GM20431 (cell line): ENCODE data around the gene ALKBH2.

Experiments used
- in situ Hi-C: fragments of 300-500 bp; cut with MseI, MboI; formaldehyde crosslinking; loops from one replicate; pipeline ENCODE4 v1.15.0; 2020; ENCODE audit warnings: low sequenced_read_pairs; ENCODE audit not compliant: unreplicated experiment

ALKBH2 gene

DNA sequence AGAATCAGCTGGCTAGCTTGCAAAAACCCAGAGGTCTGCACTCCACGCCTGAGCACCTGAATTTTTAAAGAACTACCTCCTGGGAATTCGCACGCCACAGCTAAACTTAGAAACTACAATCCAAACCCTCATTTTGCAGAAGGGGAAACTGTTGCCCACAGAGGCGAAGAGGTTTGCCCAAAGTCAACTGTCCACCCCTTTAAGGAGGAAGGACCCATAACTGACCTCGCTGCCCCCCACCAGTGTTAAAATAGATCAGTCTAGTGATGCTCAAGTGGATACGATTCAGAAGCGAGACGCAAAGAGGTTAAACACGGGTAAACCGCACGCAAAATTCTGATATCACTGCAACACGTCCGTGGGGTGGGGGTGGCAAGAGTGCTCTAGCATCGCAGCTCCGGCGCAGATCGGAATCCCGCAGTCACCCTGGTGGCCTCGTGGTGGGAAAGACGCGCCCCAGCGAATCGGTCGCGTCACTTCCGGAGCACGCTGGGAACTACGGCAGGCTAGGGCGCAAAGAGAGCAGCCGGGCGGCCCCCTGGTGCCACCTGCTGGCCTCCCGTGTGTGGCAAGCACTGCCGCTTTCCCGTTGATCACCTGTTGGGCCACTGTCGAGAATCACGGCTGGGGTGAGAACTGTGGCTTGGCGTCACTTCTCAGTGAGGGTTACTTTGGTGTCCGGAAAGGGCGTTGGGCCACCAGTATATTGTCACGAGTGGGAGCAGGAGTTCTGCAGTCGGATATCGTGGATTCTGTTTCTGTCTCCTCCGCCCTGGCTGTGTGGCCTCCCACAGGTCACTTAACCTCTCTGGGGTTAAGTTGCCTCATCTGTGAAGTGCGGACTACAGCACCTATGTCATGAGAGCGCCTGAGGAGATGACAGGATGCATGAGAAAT lies at the start of gene ALKBH2:
TSS of gene ALKBH2 (minus strand) at position 451 of the 897 bp plus-strand sequence. CDS start 686 bp downstream, outside the sequence.
- in situ Hi-C loops: no loop called here

DNA sequence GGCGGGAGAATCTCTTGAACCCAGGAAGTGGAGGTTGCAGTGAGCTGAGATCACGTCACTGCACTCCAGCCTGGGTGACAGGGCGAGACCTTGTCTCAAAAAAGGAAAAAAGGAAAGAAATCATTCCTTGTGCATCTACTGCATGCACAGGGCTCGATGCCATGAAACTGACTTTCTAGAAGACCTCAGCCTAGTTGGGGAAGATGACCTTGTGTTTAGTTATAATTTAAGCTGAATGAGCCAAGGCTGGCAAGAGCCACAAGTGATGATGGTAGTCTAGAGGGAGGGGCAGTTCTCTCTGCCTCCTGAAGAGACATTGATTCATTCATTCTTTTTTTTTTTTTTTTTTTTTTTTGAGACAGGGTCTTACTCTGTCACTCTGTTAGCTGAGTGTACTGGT lies 47.3 kb upstream of the ALKBH2 start:
- in situ Hi-C loops: loop anchor here (25.0 kb wide), 1 partner anchor 247 kb away; no protein-coding TSS in a partner anchor

DNA sequence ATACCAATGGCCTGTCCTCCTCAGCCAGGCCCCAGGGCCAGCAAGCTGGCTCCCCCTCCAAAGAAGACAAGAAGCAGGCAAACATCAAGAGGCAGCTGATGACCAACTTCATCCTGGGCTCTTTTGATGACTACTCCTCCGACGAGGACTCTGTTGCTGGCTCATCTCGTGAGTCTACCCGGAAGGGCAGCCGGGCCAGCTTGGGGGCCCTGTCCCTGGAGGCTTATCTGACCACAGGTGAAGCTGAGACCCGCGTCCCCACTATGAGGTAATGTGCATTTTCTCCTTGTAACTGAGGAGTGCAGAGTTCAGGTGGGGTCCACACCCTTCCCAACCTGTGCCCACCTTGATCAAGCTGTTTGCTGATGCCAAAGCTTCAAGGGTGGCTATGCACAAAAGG lies 46.5 kb upstream of the ALKBH2 start:
- in situ Hi-C loops: loop anchor here (25.0 kb wide), 1 partner anchor 248 kb away; no protein-coding TSS in a partner anchor

DNA sequence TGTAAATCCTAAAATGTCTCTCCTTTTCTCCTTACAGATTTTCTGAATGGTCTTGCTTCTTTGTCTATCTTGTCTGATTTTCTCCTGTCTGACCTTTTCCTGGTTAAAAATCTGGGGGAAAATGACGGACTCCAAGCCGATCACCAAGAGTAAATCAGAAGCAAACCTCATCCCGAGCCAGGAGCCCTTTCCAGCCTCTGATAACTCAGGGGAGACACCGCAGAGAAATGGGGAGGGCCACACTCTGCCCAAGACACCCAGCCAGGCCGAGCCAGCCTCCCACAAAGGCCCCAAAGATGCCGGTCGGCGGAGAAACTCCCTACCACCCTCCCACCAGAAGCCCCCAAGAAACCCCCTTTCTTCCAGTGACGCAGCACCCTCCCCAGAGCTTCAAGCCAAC lies 46.1 kb upstream of the ALKBH2 start:
- in situ Hi-C loops: loop anchor here (25.0 kb wide), 1 partner anchor 248 kb away; no protein-coding TSS in a partner anchor

DNA sequence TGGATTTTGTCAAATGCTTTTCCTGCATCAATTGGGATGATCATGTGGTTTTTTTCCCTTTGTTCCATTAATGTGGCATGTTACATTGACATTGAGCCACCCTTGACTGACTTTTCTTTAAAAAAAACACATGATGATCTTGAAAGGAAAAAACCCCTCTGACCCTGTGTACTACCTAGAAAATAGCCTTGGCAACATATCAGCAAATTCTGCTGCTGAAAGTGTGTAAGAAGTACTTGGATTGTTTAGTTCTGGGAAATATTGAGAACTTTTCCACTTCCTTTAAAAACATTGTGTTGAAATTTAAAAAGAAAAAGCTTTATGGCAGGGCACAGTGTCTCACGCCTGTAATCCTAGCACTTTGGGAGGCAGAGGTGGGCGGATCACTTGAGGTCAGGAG lies 43.8 kb upstream of the ALKBH2 start:
- in situ Hi-C loops: loop anchor here (25.0 kb wide), 1 partner anchor 250 kb away; no protein-coding TSS in a partner anchor

DNA sequence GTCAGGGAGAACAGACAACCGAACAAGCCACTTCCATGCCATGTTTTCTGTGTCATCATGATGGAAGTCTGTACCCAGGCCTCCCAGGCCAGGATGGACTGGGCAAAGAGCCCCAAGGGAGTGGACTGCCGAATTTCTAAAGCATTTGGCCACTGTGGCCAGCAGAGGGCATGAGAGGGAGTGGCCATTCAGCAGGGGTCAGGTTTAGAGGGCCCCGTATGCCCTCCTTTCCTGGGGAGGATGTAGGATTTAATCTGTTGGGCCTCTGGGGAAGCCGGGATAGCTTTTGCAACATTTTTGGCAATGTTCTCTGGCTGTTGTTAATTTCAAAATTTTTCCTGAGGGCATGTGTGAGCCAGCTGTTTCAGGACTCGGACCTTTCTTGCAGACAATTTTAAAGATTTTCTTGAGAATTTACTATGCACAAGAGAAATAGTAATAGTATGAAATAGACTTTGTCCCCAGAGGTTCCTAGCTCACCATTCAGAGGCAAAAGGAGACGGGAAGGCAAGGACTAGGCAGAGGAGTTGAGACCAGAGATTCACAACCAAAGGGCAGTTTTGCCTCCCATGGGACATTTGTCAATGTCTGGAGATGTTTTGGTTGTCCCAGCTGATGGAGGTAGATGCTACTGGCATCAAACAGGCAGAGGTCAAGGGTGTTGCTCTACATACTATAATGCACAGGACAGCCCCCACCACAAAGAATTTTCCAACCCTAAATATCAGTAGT lies 41.1 kb upstream of the ALKBH2 start:
- in situ Hi-C loops: loop anchor here (25.0 kb wide), 1 partner anchor 253 kb away; no protein-coding TSS in a partner anchor

DNA sequence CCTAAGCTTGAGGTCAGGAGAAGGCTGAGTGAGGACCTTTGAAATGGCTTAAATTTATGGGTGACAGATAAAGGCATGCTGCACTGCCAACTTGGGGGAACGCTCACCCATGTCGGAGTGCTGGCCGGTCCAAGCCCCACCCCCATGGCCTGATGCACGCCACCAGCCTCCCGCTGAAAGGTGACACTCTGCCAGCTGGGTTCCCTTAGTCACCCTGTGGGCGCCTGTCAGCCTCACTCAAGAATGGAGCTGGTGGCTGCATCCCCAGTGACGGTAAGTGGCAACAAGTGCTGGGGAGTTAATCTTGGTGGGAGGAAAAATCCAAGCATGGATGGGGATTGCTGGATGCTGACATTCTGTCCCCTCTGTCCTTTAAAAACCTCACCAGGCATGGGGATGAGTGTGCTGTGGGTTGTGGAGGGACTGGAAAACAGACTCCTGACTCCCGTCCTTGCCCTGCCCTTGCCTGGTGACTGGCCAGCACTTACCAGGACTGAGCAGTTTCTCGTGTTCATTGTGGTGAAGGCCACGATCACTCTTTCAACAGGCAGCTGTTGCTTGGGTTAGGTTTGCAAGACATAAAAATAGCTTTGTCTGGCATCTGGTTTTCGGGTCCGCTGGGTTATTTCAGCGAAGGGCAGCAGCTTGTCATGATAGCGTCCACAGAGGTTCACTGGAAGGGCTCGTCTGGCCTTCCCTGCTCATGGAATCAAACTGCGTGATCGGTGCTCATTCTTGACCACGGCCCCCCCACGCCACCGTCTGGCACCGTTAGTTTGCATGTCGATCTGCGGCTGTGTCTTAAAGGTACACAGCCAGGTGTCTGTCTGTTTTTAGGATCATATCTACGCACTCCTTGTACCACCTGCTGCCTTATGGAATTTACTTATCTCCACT lies 38.1 kb upstream of the ALKBH2 start:
- in situ Hi-C loops: loop anchor here (25.0 kb wide), 1 partner anchor 256 kb away; no protein-coding TSS in a partner anchor

DNA sequence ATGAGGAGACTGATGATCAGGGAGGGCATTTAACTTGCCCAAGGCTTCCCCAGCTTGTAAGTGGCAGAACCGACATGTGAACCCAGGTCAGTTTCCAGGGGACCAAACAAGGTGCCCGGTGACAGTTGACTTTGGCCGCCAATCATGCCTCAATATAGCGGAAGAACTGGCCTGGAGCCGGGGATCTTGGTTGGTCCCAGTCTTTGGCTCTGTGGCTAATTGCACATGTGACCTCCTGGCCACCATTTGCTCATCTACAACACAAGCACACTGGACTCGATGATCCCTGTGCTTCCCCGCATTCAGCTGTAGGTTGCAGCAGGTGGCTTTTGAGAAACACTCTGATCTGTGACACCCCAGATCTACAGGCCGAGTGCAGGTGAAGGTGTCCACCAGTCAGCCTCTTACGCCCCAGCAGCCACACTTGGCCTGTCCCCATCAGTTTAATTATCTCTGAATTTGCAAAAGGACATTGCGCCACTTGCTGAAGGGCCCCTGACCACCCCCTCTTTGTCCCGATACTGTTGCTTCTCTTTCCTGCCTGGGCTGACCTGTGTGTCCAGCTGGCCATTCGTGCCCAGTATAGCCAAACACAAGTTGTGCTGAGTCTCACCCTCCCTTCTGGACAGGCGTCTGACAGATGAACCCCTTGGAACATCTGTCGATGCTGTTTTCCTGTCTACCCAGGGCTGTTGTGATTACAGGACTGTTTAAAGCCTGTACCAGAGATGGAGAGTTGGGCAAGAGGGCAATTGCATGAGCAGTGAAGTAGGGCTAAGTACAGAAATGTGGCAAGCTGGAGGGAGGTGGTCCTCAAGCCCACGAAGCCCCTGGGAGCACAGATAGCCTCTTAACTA lies 37.3 kb upstream of the ALKBH2 start:
- in situ Hi-C loops: loop anchor here (25.0 kb wide), 1 partner anchor 257 kb away; no protein-coding TSS in a partner anchor

DNA sequence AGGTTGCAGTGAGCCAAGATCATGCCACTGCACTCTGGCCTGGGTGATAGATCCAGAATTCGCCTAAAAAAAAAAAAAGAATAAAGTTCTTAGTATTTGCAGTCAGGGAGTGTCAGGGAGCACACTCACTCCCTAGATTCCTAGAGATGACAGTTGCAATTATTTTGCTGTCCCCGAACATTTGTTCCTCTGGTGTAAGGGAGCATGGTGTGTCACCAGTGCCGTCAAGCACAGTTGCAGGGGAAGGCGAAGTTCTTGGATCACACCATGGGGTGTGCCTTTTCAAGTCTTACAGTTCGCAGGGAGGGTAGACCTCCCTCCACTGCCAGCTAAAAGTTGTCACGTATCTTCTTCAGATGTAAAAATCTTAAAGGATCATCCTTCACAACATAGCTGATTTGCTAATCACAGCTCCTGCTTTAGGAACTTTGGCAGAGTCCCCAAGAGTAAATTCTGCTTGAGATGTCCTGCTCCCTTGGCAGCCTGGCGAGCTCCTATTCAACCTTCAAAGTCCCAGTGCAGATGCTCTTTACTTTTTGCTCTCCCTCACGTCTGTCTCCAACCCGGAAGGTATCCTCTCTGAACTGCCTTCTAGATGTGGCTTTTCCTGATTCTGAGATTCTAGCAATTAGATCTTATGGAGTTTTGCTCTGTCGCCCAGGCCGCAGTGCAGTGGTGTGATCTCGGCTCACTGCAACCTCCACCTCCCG lies 34.4 kb upstream of the ALKBH2 start:
- in situ Hi-C loops: loop anchor here (25.0 kb wide), 1 partner anchor 260 kb away; no protein-coding TSS in a partner anchor

DNA sequence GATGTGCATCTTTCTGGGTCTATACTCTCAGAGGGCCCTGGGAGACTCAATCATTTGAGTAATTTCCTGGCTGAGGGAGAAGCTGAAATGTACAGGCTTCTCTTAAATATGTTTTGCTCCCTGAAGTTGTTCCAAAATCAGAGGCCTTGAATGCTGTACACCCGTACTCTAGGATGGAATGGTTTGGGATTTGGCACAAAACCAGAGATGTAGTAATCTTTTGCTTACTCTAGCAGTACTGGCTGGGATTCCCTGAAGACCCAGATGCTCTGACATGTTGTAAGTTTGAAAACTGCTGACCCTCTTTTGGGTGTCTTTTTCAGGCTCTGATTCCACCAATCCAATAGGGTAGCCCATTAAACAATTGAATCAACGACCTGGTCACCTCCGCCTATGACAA lies 33.5 kb upstream of the ALKBH2 start:
- in situ Hi-C loops: loop anchor here (25.0 kb wide), 1 partner anchor 261 kb away; no protein-coding TSS in a partner anchor

DNA sequence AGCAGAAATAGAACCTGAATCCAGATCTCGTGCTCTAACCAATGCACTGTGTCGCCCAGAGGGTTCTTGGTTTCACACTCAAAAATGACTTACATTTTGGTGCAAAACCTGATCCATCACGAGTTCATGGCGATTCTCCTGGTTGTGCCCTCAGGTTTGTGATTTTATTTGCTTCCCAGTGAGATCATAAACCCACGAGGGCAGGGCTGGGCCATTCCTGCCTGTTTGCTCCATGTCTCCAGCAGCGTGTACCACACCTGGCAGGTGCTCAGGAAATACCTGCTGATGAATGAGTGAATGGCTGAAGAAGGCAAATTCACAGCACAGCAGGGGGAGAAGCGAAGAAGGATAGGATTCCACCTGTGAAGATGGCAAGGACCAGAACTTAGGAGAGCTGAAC lies 32.5 kb upstream of the ALKBH2 start:
- in situ Hi-C loops: loop anchor here (25.0 kb wide), 1 partner anchor 262 kb away; no protein-coding TSS in a partner anchor

DNA sequence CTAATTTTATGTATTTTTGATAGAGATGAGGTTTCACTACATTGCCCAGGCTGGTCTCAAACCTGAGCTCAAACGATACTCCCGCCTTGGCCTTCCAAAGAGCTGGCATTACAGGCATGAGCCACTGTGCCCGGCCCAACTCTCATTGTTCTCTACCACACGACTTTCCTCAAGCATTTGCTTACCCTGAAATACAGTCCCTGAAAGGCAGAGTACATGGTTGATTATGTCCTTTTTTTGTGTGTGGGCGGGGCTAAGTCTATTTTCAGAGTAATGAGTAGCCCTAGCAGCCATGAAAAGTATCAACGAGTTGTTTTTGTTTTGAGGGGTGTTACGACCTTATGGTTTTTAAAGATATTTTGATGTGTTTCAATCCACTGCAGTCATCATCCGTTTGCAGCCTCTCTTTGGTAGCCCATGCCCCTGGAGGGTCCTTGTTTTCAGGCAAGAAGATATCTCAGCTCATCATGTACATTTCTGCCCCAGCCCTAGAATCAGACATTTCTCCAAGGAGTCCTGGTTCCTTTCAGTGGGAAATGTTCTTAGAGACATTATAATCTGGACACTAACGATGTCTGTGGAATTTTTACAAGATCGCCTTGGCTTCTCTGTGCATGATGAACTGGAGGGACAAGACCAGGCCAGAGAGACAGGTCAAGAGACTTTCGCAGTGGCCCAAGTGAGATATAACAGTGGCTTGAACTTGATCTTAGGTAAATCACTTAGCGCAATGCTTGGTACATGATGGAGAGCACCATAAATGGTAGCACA lies 31.8 kb upstream of the ALKBH2 start:
- in situ Hi-C loops: loop anchor here (25.0 kb wide), 1 partner anchor 262 kb away; no protein-coding TSS in a partner anchor

DNA sequence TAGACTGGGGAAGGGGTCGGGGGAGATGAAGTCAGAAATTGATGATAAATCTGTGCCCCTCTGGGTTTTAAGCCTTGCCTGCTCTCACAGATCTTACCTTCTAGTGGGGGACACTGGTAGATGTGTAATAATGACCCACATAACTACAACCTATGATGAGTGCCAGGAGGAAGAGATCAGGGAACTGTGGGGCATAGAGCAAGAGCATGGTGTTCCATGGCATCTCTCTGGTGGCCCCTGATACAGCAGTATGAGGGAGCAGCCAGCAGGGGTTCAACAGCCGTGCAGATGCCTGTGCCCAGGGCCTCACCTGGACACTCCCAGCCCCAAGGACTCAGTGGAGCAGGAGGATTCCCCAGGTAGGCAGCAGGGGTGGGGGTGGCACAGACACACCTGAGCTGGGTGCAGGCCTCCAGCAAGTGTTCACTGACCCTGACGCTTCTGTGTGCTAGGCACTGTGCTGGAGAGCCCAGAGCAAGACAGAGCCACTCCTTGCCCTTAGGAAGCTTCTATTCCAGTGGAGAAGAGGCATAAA lies 28.1 kb upstream of the ALKBH2 start:
- in situ Hi-C loops: no loop called here

DNA sequence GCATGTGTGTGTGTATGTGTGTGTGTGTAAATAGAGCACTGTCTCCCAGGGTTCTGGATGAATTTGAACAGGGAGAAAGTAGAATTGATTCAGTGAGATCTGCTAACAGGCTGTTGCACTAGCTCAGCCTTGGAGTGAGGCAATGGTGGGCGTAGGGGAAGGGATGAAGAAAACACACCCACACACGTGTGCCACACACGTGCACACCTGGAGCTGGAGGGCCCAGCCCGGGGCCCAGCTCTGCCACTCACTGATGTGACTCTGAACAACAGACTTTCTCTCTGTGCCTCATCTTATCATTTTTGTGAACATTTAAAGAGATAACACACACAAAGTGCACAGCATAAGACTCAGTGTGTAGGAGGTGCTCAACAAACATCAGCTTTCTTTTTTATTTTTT lies 27.3 kb upstream of the ALKBH2 start:
- in situ Hi-C loops: no loop called here

DNA sequence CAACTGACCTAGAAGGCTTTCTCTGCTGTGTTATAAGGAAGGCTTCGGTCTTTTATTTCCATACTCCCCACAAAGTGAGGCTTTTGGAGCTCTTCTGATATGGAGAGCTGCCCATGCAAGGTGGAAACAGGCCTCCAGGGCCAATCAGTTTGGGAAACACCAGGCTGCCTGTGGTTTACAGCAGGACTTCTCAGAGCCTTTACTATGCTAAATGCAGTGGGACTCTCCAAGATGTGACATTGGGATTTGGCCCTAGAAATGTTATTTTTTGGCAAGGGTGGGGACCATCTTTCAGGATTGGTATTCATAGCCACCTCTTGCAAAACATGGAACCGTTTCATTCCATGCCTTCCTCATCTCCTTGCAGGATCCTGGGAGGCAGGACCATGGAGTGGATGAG lies 26.8 kb upstream of the ALKBH2 start:
- in situ Hi-C loops: no loop called here

DNA sequence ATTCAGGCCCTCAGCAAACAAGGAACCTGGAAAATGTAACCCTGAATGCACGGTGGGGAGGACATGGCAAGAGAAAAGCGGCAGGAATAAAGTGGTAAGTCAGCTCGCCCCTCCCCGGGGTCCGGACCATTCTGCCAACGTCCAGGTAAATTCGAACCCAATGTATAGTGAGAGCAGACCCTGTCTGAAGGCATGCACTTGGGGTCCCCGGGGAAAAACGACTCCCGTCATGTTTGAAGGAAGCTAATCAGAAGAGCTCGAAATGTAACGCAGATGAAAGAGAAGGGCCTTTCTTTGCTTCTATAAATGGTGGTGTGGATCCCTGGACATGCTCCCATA lies 23.3 kb upstream of the ALKBH2 start:
- in situ Hi-C loops: no loop called here
